H9 (cell line): Measurements from ENCODE around the gene PLEKHJ1. TPM values are rescaled to one million over a fixed set of nuclear protein-coding genes. Genes with fewer than 3 reads are reported as not detected.

Source experiments
- DNase-seq: peaks from one replicate; pipeline ENCODE4 v3.0.0-alpha.2; 2017
- H2AFZ ChIP-seq: one replicate; pipeline ENCODE4 v1.6.1; 2013; ENCODE audit warnings: mild to moderate bottlenecking, low read length, control low read depth, moderate library complexity
- H2AK5ac ChIP-seq: 2 replicates; pipeline ENCODE4 v1.6.1; 2013; ENCODE audit warnings: low read length, control low read depth, mixed read lengths; ENCODE audit not compliant: insufficient read length
- H2BK120ac ChIP-seq: one replicate; pipeline ENCODE4 v1.6.1; 2013; ENCODE audit warnings: low read depth, mild to moderate bottlenecking, low read length, control low read depth, inconsistent platforms; ENCODE audit not compliant: poor library complexity, severe bottlenecking
- H2BK12ac ChIP-seq: 2 replicates; pipeline ENCODE4 v1.6.1; 2013; ENCODE audit warnings: low read length, control low read depth, mixed read lengths, low read depth; ENCODE audit not compliant: insufficient read length
- H2BK15ac ChIP-seq: 2 replicates; pipeline ENCODE4 v1.6.1; 2013; ENCODE audit warnings: low read depth, low read length, control low read depth
- H2BK20ac ChIP-seq: one replicate; pipeline ENCODE4 v1.6.1; 2013; ENCODE audit warnings: low read depth, mild to moderate bottlenecking, low read length, control low read depth, inconsistent platforms; ENCODE audit not compliant: poor library complexity, severe bottlenecking
- H2BK5ac ChIP-seq: 2 replicates; pipeline ENCODE4 v1.6.1; 2013; ENCODE audit warnings: low read length, control low read depth, mixed read lengths; ENCODE audit not compliant: insufficient read length
- H3K14ac ChIP-seq: 2 replicates; pipeline ENCODE4 v1.6.1; 2013; ENCODE audit warnings: low read length, control low read depth; ENCODE audit not compliant: insufficient read depth
- H3K18ac ChIP-seq: 2 replicates; pipeline ENCODE4 v1.6.1; 2013; ENCODE audit warnings: low read depth, mild to moderate bottlenecking, mixed read lengths, low read length, control low read depth; ENCODE audit not compliant: insufficient read length
- H3K23ac ChIP-seq: 2 replicates; pipeline ENCODE4 v1.6.1; 2013; ENCODE audit warnings: low read length, control low read depth, mixed read lengths, low read depth; ENCODE audit not compliant: insufficient read length
- H3K23me2 ChIP-seq: 2 replicates; pipeline ENCODE4 v1.6.1; 2013; ENCODE audit warnings: low read depth, mild to moderate bottlenecking, mixed read lengths, low read length, control low read depth; ENCODE audit not compliant: insufficient read length, poor library complexity, severe bottlenecking
- H3K27ac ChIP-seq: 2 replicates; pipeline ENCODE4 v1.5.1; 2013; ENCODE audit warnings: low read length, control low read depth, mixed read lengths, low read depth; ENCODE audit not compliant: insufficient read length
- H3K27me3 ChIP-seq: 2 replicates; pipeline ENCODE4 v1.6.1; 2013; ENCODE audit warnings: low read length, control low read depth, inconsistent platforms; ENCODE audit not compliant: insufficient read depth
- H3K4ac ChIP-seq: 2 replicates; pipeline ENCODE4 v1.6.1; 2013; ENCODE audit warnings: low read depth, mild to moderate bottlenecking, control low read depth, inconsistent platforms, low read length, moderate library complexity
- H3K4me1 ChIP-seq: 2 replicates; pipeline ENCODE4 v1.6.1; 2013; ENCODE audit warnings: low read length, control low read depth, inconsistent platforms; ENCODE audit not compliant: insufficient read depth
- H3K4me2 ChIP-seq: 2 replicates; pipeline ENCODE4 v1.6.1; 2013; ENCODE audit warnings: low read length, control low read depth, mixed read lengths; ENCODE audit not compliant: insufficient read length, insufficient read depth
- H3K56ac ChIP-seq: 2 replicates; pipeline ENCODE4 v1.6.1; 2013; ENCODE audit warnings: low read depth, mild to moderate bottlenecking, mixed read lengths, low read length, control low read depth; ENCODE audit not compliant: insufficient read length
- H3K79me1 ChIP-seq: 2 replicates; pipeline ENCODE4 v1.6.1; 2013; ENCODE audit warnings: low read depth, mild to moderate bottlenecking, moderate library complexity, low read length, control low read depth, inconsistent platforms; ENCODE audit not compliant: insufficient read depth, poor library complexity, severe bottlenecking
- H3K79me2 ChIP-seq: 2 replicates; pipeline ENCODE4 v1.6.1; 2013; ENCODE audit warnings: low read length, control low read depth, inconsistent platforms; ENCODE audit not compliant: insufficient read depth
- H3K9ac ChIP-seq: 2 replicates; pipeline ENCODE4 v1.6.1; 2013; ENCODE audit warnings: low read length, control low read depth, mixed read lengths; ENCODE audit not compliant: insufficient read length; ENCODE audit errors: extremely low read depth
- H3K9me3 ChIP-seq: one replicate; pipeline ENCODE4 v1.6.1; 2013; ENCODE audit warnings: low read depth, low read length, inconsistent platforms; ENCODE audit not compliant: control insufficient read depth
- H3T11ph ChIP-seq: one replicate; pipeline ENCODE4 v1.6.1; 2013; ENCODE audit warnings: mild to moderate bottlenecking, low read length, control low read depth, inconsistent platforms
- H4K20me1 ChIP-seq: one replicate; pipeline ENCODE4 v1.6.1; 2013; ENCODE audit not compliant: control insufficient read depth, insufficient read length, insufficient read depth
- H4K5ac ChIP-seq: 2 replicates; pipeline ENCODE4 v1.6.1; 2013; ENCODE audit warnings: low read depth, mild to moderate bottlenecking, mixed read lengths, low read length, control low read depth; ENCODE audit not compliant: insufficient read length
- H4K8ac ChIP-seq: replicated peaks from 2 replicates; pipeline ENCODE4 v1.6.1; 2013; ENCODE audit warnings: low read length, control low read depth, mixed read lengths, low read depth; ENCODE audit not compliant: insufficient read length
- H4K91ac ChIP-seq: 2 replicates; pipeline ENCODE4 v1.6.1; 2013; ENCODE audit warnings: low read depth, mild to moderate bottlenecking, moderate library complexity, mixed read lengths, low read length, control low read depth; ENCODE audit not compliant: insufficient read length
- H3K27ac Mint-ChIP-seq, 3 experiments: 2 replicates in 2 of 3; 3 replicates in 1 of 3; pipeline ENCODE4 v1.8.0; 2020 to 2021; ENCODE audit warnings: mixed read lengths in 3 of 3, mild to moderate bottlenecking in 1 of 3, moderate library complexity in 1 of 3
- H3K27me3 Mint-ChIP-seq: 2 replicates; pipeline ENCODE4 v1.8.0; 2021; ENCODE audit warnings: low read depth, mild to moderate bottlenecking, moderate library complexity, mixed read lengths
- H3K36me3 Mint-ChIP-seq, 3 experiments: 2 replicates in 2 of 3; 3 replicates in 1 of 3; pipeline ENCODE4 v1.8.0; 2020 to 2021; ENCODE audit warnings: low read depth in 3 of 3, mixed read lengths in 3 of 3; ENCODE audit not compliant: insufficient read depth in 1 of 3
- H3K4me1 Mint-ChIP-seq, 2 experiments: 2 replicates each; pipeline ENCODE4 v1.8.0; 2020; ENCODE audit warnings: mixed read lengths in 2 of 2
- H3K4me3 Mint-ChIP-seq, 2 experiments: 2 replicates in 1 of 2; 3 replicates in 1 of 2; pipeline ENCODE4 v1.8.0; 2020 to 2021; ENCODE audit warnings: mild to moderate bottlenecking in 2 of 2, mixed read lengths in 2 of 2, moderate library complexity in 1 of 2
- H3K9me3 Mint-ChIP-seq, 2 experiments: 2 replicates in 1 of 2; 3 replicates in 1 of 2; pipeline ENCODE4 v1.8.0; 2020; ENCODE audit warnings: mild to moderate bottlenecking in 2 of 2, mixed read lengths in 2 of 2, moderate library complexity in 1 of 2
- WGBS: extraction: QIAGEN DNeasy Blood & Tissue Kit; methylation state at CpG from one replicate; pipeline ENCODE4 v1.1.7; 2013; ENCODE audit warnings: missing lambda C conversion rate, low lambda C conversion rate, mixed read lengths; ENCODE audit not compliant: insufficient read length; ENCODE audit errors: extremely low coverage; 5-methylcytosine and 5-hydroxymethylcytosine counted together
- total RNA-seq: library from RNA; stranded (reverse); gene quantifications from 2 replicates; pipeline ENCODE4 v1.2.1, GENCODE V29; 2021
- TF ChIP-seq, protein P1 (sequence below): fragments of 200-600 bp; sonication (generic); conservative IDR thresholded peaks from 3 replicates; pipeline ENCODE4 v1.8.0; 2021; ENCODE audit warnings: antibody characterized with exemption, mild to moderate bottlenecking

The PLEKHJ1 gene
- total RNA-seq, 1 experiment from 2014 or later: 139 TPM

DNA sequence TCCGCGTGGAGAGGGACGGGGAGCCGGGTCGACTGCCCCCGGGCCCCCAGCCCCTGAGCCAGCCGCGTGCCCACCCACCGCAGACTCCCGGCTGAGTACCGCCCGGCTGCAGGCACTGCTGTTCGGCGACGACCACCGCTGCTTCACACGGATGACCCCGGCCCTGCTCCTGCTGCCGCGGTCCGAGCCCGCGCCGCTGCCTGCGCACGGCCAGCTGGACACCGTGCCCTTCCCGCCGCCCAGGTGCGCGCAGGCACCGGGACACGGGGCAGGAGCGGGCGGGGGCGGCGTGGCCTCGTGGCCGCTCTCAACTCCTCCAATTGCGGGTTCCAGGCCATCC lies 14.6 kb upstream of the PLEKHJ1 start:
- no peaks in the 10 kb centered on the region for H4K20me1 ChIP-seq
- no peak overlapping the region for H2BK20ac ChIP-seq
- Mint-ChIP-seq H3K4me3 (no peak overlapping the region), H3K9me3 (no peaks in the 10 kb centered on the region), H3K27me3 (peaks cover 11% of the 10 kb centered on the region), H3K27ac (no peak overlapping the region), H3K36me3 (peaks cover 2 to 16% (median 3%) of the 10 kb centered on the region in 3 experiments; a peak in 5 of 7 replicates), H3K4me1 (peaks cover 4% of the 10 kb centered on the region in 2 experiments)
- H2BK120ac ChIP-seq: no peak overlapping the region
- no CpG with 5 or more reads among the region's 40 CpGs for WGBS
- H3T11ph ChIP-seq: no peak overlapping the region
- no peak overlapping the region for H3K9ac ChIP-seq
- H2BK5ac ChIP-seq: no peak overlapping the region
- no peaks in the 10 kb centered on the region; the same call in 1 of the 2 replicates for H3K27me3 ChIP-seq
- H4K8ac ChIP-seq: no peak overlapping the region
- no peak overlapping the region for H2BK12ac ChIP-seq
- no peaks in the 10 kb centered on the region for H3K79me1 ChIP-seq
- TF ChIP-seq, protein P1, sequence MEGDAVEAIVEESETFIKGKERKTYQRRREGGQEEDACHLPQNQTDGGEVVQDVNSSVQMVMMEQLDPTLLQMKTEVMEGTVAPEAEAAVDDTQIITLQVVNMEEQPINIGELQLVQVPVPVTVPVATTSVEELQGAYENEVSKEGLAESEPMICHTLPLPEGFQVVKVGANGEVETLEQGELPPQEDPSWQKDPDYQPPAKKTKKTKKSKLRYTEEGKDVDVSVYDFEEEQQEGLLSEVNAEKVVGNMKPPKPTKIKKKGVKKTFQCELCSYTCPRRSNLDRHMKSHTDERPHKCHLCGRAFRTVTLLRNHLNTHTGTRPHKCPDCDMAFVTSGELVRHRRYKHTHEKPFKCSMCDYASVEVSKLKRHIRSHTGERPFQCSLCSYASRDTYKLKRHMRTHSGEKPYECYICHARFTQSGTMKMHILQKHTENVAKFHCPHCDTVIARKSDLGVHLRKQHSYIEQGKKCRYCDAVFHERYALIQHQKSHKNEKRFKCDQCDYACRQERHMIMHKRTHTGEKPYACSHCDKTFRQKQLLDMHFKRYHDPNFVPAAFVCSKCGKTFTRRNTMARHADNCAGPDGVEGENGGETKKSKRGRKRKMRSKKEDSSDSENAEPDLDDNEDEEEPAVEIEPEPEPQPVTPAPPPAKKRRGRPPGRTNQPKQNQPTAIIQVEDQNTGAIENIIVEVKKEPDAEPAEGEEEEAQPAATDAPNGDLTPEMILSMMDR: no peak
- no peak overlapping the region for H4K91ac ChIP-seq
- H3K14ac ChIP-seq: no peak overlapping the region; the same call in 1 of the 2 replicates
- H3K18ac ChIP-seq: no peak overlapping the region
- peaks cover 10% of the 10 kb centered on the region for H3K23me2 ChIP-seq
- no peak overlapping the region for H4K5ac ChIP-seq
- no peaks in the 10 kb centered on the region for H3K79me2 ChIP-seq
- H2AFZ ChIP-seq: no peak overlapping the region
- H3K56ac ChIP-seq: no peak overlapping the region
- no peak overlapping the region for H3K4ac ChIP-seq
- no peak overlapping the region for H3K4me2 ChIP-seq
- H3K27ac ChIP-seq: no peak overlapping the region
- no peaks in the 10 kb centered on the region for H3K9me3 ChIP-seq
- H3K23ac ChIP-seq: no peak overlapping the region
- no peaks in the 10 kb centered on the region for H3K4me1 ChIP-seq
- H2BK15ac ChIP-seq: no peak overlapping the region
- no peak overlapping the region for H2AK5ac ChIP-seq
- DNase-seq: no peak
